NCI-H128 (cell line): ENCODE results near the gene PNPLA1.

Experiments used
- DNase-seq: peaks from one replicate; lab custom pipeline; 2025; ENCODE audit not compliant: unreplicated experiment; lab: John Stamatoyannopoulos, UW

The PNPLA1 gene

DNA sequence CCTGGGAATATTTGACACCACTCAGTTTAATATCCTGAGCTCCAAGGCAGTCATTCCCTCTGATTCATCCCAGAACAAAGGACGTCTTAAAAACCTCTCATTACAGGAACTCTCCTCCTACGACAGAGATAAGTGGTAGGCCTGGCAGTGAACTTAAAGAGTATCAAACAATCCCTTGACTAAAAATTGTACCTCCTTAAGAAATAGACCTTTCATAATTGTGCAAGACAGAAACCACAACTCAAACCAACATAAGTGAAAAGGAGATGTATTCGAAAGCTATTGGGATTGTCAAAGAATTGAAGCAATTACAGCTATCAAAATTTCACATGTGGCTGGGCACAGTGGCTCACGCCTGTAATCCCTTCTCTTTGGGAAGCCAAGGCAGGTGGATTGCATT is 86.0 kb downstream of the PNPLA1 start:
- DNase-seq = no peak

DNA sequence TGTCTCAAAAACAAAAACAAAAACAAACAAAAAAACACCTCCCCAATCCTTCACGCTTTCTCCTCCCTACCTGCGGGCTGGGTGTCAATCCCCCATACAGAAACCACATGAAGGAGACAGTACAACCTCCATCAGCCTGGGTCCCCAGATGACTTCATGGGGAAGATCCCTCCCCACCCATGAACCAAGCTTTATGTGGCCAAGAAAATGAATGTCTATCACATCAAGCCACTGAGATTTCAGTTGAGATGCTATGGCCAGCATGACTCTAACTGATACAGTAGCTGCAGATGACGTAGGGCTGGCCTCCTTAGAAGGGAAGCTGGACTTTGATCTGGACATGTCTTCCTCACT is 88.0 kb downstream of the PNPLA1 start:
- DNase-seq = no peak
